ENCODE data around the gene NHERF1. TPM values are rescaled to one million over a fixed set of nuclear protein-coding genes. Genes with fewer than 3 reads are reported as not detected.

The NHERF1 gene
- total RNA-seq, 2 donors from 2014 or later: 20.2 to 30.9 TPM

GRCh38 chr17:74733365-74734122, 14.9 kb upstream of the NHERF1 start:
- Histone ChIP-seq H3K36me3 (no peaks in the 10 kb centered on the region), H3K4me1 (peaks cover 0 to 24% of the 10 kb centered on the region in 2 donors), H3K4me3 (no peak overlapping the region), H3K27me3 (peaks cover 4 to 19% of the 10 kb centered on the region in 2 donors), H3K9me3 (no peaks in the 10 kb centered on the region), H3K27ac (no peak overlapping the region)
- no peak for DNase-seq (ENCODE audit: low spot score)
- TF ChIP-seq, protein P1, sequence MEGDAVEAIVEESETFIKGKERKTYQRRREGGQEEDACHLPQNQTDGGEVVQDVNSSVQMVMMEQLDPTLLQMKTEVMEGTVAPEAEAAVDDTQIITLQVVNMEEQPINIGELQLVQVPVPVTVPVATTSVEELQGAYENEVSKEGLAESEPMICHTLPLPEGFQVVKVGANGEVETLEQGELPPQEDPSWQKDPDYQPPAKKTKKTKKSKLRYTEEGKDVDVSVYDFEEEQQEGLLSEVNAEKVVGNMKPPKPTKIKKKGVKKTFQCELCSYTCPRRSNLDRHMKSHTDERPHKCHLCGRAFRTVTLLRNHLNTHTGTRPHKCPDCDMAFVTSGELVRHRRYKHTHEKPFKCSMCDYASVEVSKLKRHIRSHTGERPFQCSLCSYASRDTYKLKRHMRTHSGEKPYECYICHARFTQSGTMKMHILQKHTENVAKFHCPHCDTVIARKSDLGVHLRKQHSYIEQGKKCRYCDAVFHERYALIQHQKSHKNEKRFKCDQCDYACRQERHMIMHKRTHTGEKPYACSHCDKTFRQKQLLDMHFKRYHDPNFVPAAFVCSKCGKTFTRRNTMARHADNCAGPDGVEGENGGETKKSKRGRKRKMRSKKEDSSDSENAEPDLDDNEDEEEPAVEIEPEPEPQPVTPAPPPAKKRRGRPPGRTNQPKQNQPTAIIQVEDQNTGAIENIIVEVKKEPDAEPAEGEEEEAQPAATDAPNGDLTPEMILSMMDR (IDR thresholded peaks at IDR 0.05): no peak

DNA sequence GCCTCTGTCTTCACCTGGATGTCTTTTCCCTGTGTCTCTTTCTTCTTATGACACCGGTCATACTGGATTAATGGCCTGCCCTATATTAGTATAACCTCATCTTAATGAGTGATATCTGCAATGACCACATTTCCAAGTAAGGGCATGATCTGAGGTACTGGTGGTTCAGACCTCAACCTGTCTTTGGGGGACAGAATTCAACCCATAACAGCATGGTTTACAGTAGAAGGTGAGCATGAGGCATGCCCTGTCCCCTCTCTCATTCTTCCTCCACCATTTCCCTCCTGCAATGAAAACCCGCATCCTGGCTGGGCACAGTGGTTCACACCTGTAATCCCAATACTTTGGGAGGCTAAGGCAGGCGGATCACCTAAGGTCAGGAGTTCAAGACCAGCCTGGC, 14.2 kb upstream of the NHERF1 start:
- Histone ChIP-seq H3K36me3 (no peaks in the 10 kb centered on the region), H3K4me3 (no peak overlapping the region), H3K4me1 (peaks cover 0 to 26% of the 10 kb centered on the region in 2 donors), H3K9me3 (no peaks in the 10 kb centered on the region), H3K27me3 (peaks cover 7 to 19% of the 10 kb centered on the region in 2 donors), H3K27ac (no peak overlapping the region)
- DNase-seq (ENCODE audit: low spot score): no peak
- TF ChIP-seq, protein P1 (IDR thresholded peaks at IDR 0.05): no peak

DNA sequence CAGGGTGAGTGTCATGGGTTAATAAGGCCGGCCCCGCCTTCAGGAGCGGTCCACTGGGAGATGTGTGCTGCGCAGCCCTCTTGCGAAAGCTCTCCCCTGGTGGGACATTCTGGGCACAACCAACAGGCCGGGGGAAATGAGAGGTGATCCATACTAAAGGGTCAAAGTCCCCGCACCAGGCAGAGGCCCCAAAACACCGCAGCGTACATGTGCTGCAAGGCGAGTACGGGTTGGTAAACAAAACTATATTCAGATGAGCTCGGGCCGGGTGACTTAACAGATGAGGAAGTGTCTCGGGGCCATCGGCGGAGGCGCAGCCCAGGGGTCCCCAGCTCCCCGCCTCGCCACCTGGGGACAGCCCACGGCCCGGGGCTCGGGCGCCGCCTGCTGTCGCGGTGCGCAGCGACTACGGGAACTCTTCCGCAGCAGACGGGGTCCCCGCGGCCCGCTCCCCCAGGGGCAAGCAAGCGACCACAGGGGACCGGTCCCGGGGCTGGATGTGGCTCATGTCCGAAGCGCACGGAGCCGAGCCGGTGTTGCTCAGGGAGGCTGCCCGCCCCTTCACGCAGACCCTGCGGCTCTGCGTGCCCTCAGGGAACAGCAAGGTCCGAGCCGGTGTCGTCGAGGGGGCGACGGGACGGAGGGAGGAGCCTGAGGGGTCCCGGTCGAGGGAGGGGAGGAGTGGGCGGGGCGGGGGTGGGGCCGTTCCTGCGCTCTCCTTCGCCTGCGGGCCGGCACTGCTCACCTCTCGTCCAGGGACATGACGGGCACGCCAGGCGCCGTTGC, 11.7 kb upstream of the NHERF1 start, which contains the start of gene RAB37:
TSS of gene RAB37 (plus strand) at position 744 of the 786 bp plus-strand sequence. CDS start at position 761, 17 bp downstream.
- DNase-seq (ENCODE audit: low spot score): peak; percentile 66
- H3K36me3 ChIP-seq: no peaks in the 10 kb centered on the region
- peak within 1 kb of the TSS in 1 of 2 donors; percentile 28 for H3K27ac ChIP-seq
- TF ChIP-seq, protein P1 (IDR thresholded peaks at IDR 0.05): peak in 1 of 2 donors; percentile 63
- peak within 1 kb of the TSS; percentile 19 to 47 for H3K4me3 ChIP-seq
- H3K9me3 ChIP-seq: no peaks in the 10 kb centered on the region
- peaks cover 0 to 26% of the 10 kb centered on the region in 2 donors for H3K4me1 ChIP-seq
- H3K27me3 ChIP-seq: peaks cover 8 to 19% of the 10 kb centered on the region in 2 donors

GRCh38 chr17:74737299-74738050, 11.0 kb upstream of the NHERF1 start:
- no peaks in the 10 kb centered on the region for H3K36me3 ChIP-seq
- H3K4me3 ChIP-seq: peak overlapping the region; percentile 19 to 47
- H3K27ac ChIP-seq: peak overlapping the region in 1 of 2 donors; percentile 28
- no peak for DNase-seq (ENCODE audit: low spot score)
- TF ChIP-seq, protein P1 (IDR thresholded peaks at IDR 0.05): peak in 1 of 2 donors; percentile 46
- no peaks in the 10 kb centered on the region for H3K9me3 ChIP-seq
- peaks cover 8 to 19% of the 10 kb centered on the region in 2 donors for H3K27me3 ChIP-seq
- peaks cover 0 to 26% of the 10 kb centered on the region in 2 donors for H3K4me1 ChIP-seq

Data from right atrium auricular region (tissue), 2 donors.